T-helper 17 cell (primary cell): Measurements from ENCODE around the gene ATP5PB. TPM values are rescaled to one million over a fixed set of nuclear protein-coding genes. Genes with fewer than 3 reads are reported as not detected.

Source experiments
- ATAC-seq: fragments of 150-1000 bp; cut with Tn5 transposase; 2 replicates; pipeline ENCODE4 v1.10.0; 2021; ENCODE audit warnings: mild to moderate bottlenecking, moderate library complexity
- DNase-seq, 3 donors: peaks; one replicate each; pipeline versions ENCODE4 v3.0.0 to v3.0.0-alpha.2; 2020 to 2021
- H3K9me3 ChIP-seq: one replicate; pipeline ENCODE4 v1.7.0; 2013; ENCODE audit warnings: low read length, mild to moderate bottlenecking; ENCODE audit not compliant: control insufficient read depth, poor library complexity, severe bottlenecking
- H3K27ac Mint-ChIP-seq: one replicate; pipeline ENCODE4 v1.8.0; 2022; ENCODE audit warnings: mild to moderate bottlenecking, moderate library complexity, mixed read lengths
- H3K27me3 Mint-ChIP-seq: one replicate; pipeline ENCODE4 v1.8.0; 2022; ENCODE audit warnings: mixed read lengths
- H3K36me3 Mint-ChIP-seq: one replicate; pipeline ENCODE4 v1.8.0; 2022; ENCODE audit warnings: low read depth, mixed read lengths
- H3K4me1 Mint-ChIP-seq: one replicate; pipeline ENCODE4 v1.8.0; 2022; ENCODE audit warnings: mild to moderate bottlenecking, mixed read lengths
- H3K4me3 Mint-ChIP-seq: one replicate; pipeline ENCODE4 v1.8.0; 2022; ENCODE audit warnings: mild to moderate bottlenecking, moderate library complexity, mixed read lengths
- total RNA-seq, 4 donors: library from RNA in 2 of 4; stranded (reverse) in 2 of 4; gene quantifications; one replicate each; pipeline ENCODE4 v1.2.3 and lab custom pipeline; 2022 to 2026

The ATP5PB gene
- total RNA-seq, 2 donors from 2014 or later, result 86.1 to 101 TPM

GRCh38 chr1:111471012-111471411 is 21.7 kb downstream of the ATP5PB start:
- H3K4me1 Mint-ChIP-seq, result peaks cover 14% of the 10 kb centered on the region
- peak; percentile 96 for ATAC-seq
- H3K27me3 Mint-ChIP-seq, result no peaks in the 10 kb centered on the region
- peak; percentile 41 to 69 (median 54) for DNase-seq
- H3K36me3 Mint-ChIP-seq, result peaks cover 5% of the 10 kb centered on the region
- no peak overlapping the region for H3K4me3 Mint-ChIP-seq
- no peaks in the 10 kb centered on the region for H3K9me3 ChIP-seq
- H3K27ac Mint-ChIP-seq, result no peak overlapping the region

GRCh38 chr1:111471538-111471937 is 22.3 kb downstream of the ATP5PB start:
- peaks cover 5% of the 10 kb centered on the region for H3K36me3 Mint-ChIP-seq
- no peak overlapping the region for H3K4me3 Mint-ChIP-seq
- H3K27me3 Mint-ChIP-seq, result no peaks in the 10 kb centered on the region
- no peak overlapping the region for H3K27ac Mint-ChIP-seq
- no peak for DNase-seq
- ATAC-seq, result no peak
- H3K4me1 Mint-ChIP-seq, result peaks cover 16% of the 10 kb centered on the region
- H3K9me3 ChIP-seq, result no peaks in the 10 kb centered on the region

GRCh38 chr1:111474106-111474505 is 24.8 kb downstream of the ATP5PB start:
- ATAC-seq (no peak), DNase-seq (no peak)
- H3K27me3 Mint-ChIP-seq, result no peaks in the 10 kb centered on the region
- no peak overlapping the region for H3K27ac Mint-ChIP-seq
- H3K4me3 Mint-ChIP-seq, result peak overlapping the region; percentile 88
- peaks cover 6% of the 10 kb centered on the region for H3K36me3 Mint-ChIP-seq
- H3K9me3 ChIP-seq, result no peaks in the 10 kb centered on the region
- H3K4me1 Mint-ChIP-seq, result peaks cover 36% of the 10 kb centered on the region

- DNase-seq (no peak), ATAC-seq (no peak)
- Mint-ChIP-seq H3K27me3 (no peaks in the 10 kb centered on the region), H3K4me1 (peaks cover 36% of the 10 kb centered on the region), H3K36me3 (peaks cover 6% of the 10 kb centered on the region), H3K4me3 (peak overlapping the region; percentile 88), H3K27ac (no peak overlapping the region)
- H3K9me3 ChIP-seq, result no peaks in the 10 kb centered on the region
Measured at GRCh38 chr1:111474521-111474920, 25.3 kb downstream of the ATP5PB start.

- H3K36me3 Mint-ChIP-seq, result peaks cover 6% of the 10 kb centered on the region
- DNase-seq (no peak), ATAC-seq (no peak)
- H3K27ac Mint-ChIP-seq, result no peak overlapping the region
- H3K27me3 Mint-ChIP-seq, result no peaks in the 10 kb centered on the region
- H3K4me1 Mint-ChIP-seq, result peaks cover 39% of the 10 kb centered on the region
- H3K4me3 Mint-ChIP-seq, result peak overlapping the region; percentile 89
- H3K9me3 ChIP-seq, result no peaks in the 10 kb centered on the region
Measured at GRCh38 chr1:111475701-111476100, 26.4 kb downstream of the ATP5PB start.

DNA sequence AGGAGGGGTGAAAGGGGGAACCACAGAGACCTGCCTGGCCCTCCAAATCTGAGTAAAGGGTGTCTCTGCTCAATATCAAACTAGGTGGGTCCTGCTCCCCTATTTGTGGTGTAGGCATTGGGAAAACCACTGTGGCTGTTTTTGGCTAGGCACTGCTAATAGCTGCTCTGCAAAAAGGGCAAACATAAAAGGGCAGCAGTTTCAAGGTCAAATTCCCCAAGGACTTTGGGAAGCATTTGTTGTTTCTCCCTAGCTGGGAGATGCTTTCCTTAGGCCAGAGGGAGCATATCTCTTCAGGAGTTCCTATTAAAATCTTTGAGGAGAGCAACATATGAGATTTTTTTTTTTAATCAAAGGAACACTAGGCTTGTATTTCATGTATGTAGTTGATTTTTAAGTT is 26.9 kb downstream of the ATP5PB start:
- Mint-ChIP-seq H3K27me3 (no peaks in the 10 kb centered on the region), H3K4me1 (peaks cover 40% of the 10 kb centered on the region), H3K36me3 (peaks cover 6% of the 10 kb centered on the region), H3K4me3 (peak overlapping the region; percentile 89), H3K27ac (no peak overlapping the region)
- no peaks in the 10 kb centered on the region for H3K9me3 ChIP-seq
- ATAC-seq (no peak), DNase-seq (no peak)

DNA sequence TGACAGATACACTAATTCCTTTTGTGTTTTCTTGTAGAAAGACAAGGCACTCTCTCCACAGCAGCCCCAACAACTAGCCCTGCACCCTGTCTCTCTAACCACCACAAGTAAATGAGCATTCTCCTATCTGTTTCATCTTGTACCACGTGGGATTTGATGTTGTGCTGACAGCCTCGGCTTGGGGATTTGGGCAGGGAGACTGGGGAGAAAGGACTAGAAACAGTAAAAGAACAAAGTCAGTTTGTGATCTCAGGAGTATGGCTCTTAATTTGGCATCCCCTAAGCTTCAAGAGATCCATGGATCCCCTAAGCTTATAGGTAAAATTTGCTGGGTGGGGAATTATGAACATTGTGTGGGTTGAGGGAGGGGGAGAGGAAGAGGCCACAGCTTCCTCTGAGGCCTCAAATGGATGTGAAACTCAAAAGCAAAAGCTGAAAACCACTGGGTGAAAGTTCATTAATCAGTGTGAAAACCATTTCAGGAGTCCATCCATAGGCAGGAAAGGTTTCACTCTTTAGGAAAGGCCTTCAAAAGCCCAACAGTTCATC is 27.6 kb downstream of the ATP5PB start:
- peak overlapping the region; percentile 89 for H3K4me3 Mint-ChIP-seq
- H3K36me3 Mint-ChIP-seq, result peaks cover 6% of the 10 kb centered on the region
- DNase-seq, result peak in 2 of 3 donors; percentile 9 to 16
- peaks cover 42% of the 10 kb centered on the region for H3K4me1 Mint-ChIP-seq
- H3K9me3 ChIP-seq, result no peaks in the 10 kb centered on the region
- no peak overlapping the region for H3K27ac Mint-ChIP-seq
- ATAC-seq, result peak; percentile 86
- no peaks in the 10 kb centered on the region for H3K27me3 Mint-ChIP-seq

GRCh38 chr1:111480674-111481073 is 31.4 kb downstream of the ATP5PB start:
- peaks cover 2% of the 10 kb centered on the region for H3K36me3 Mint-ChIP-seq
- H3K4me1 Mint-ChIP-seq, result peaks cover 40% of the 10 kb centered on the region
- H3K27me3 Mint-ChIP-seq, result no peaks in the 10 kb centered on the region
- no peak overlapping the region for H3K4me3 Mint-ChIP-seq
- DNase-seq (no peak), ATAC-seq (no peak)
- H3K27ac Mint-ChIP-seq, result no peak overlapping the region
- H3K9me3 ChIP-seq, result no peaks in the 10 kb centered on the region

DNA sequence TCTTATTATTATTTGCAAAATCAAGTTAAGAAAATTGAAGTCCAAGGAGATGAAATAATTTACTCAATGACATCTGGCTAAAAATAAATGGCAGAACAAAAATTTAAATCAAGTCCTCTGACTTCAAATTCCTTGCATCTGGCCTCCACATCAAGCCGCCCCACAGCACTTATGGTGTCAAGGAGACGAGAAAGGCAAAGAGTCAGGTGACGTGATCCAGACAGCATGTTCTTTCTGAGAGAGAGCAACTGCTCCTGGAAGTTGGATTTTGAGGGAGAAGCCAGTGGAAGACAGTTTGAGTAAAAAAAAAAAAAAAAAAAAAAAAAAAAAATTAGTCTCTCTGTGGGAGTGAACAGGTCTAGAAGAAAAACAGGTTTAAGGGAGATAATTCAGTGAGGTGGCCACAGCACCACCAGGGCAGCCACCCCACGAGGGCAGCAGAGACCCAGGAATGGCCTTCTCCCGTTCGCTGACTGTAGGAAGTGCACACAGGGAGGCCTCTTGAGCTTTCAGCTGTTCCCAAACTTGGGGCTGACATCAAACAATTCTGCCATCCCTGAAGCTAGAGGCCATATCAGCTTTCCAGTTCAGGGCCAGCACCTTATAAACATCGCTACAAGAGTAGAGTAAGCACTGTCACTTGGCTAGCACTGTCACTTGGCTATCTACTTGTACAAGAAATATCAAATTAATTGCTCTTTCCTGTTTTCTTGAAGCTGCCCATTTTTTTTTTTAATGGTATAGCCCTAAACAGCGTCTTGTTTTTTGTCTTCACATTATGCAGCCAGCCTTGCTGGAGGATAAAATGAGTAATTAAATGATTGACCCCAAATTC is 32.3 kb downstream of the ATP5PB start:
- no peaks in the 10 kb centered on the region for H3K9me3 ChIP-seq
- H3K36me3 Mint-ChIP-seq, result peaks cover 2% of the 10 kb centered on the region
- DNase-seq (peak; percentile 20 to 33 (median 27)), ATAC-seq (peak; percentile 60)
- no peak overlapping the region for H3K4me3 Mint-ChIP-seq
- H3K4me1 Mint-ChIP-seq, result peaks cover 34% of the 10 kb centered on the region
- H3K27ac Mint-ChIP-seq, result no peak overlapping the region
- H3K27me3 Mint-ChIP-seq, result no peaks in the 10 kb centered on the region

DNA sequence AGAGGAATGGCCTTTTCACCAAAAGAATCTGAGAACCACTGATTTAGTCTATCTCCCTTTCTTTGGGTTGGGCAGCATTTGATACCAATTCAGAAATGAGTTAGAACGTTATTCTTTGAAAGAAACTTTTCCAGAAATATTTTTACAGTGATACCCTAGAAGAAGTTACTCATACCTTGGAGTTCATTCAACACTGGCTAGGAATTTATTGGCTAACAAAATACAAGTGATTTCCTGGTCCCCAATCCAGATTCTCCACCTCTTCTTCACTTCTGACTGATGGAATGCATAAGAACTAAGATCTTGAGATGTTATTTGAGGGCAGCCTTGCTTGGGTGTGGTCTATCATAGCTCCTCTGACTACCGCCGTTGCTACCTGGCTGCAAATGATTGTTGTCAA is 33.9 kb downstream of the ATP5PB start:
- Mint-ChIP-seq H3K4me1 (peaks cover 20% of the 10 kb centered on the region), H3K27me3 (no peaks in the 10 kb centered on the region), H3K36me3 (no peaks in the 10 kb centered on the region), H3K4me3 (no peak overlapping the region), H3K27ac (no peak overlapping the region)
- no peaks in the 10 kb centered on the region for H3K9me3 ChIP-seq
- ATAC-seq (no peak), DNase-seq (no peak)

DNA sequence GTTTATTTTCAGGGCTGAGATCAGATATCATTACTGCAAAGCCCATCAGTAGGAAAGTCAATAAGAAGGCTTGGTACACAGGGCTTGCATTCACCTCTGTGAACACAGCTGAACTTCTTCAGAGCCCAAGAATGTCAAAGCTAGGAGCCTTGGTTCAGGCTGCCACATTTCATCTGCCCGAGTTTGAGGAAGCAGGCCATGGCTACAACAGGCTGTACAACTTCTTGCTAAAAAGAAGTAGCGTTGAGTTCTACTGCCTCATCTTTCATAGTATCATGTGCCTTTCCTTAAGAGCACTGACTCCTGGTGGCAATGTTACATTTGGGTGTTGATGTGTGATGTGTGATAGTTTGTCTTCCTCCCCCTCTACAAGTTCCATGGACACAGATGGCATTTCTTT is 34.6 kb downstream of the ATP5PB start:
- Mint-ChIP-seq H3K36me3 (no peaks in the 10 kb centered on the region), H3K27ac (no peak overlapping the region), H3K4me3 (no peak overlapping the region), H3K27me3 (no peaks in the 10 kb centered on the region), H3K4me1 (peaks cover 17% of the 10 kb centered on the region)
- ATAC-seq (no peak), DNase-seq (no peak)
- no peaks in the 10 kb centered on the region for H3K9me3 ChIP-seq

DNA sequence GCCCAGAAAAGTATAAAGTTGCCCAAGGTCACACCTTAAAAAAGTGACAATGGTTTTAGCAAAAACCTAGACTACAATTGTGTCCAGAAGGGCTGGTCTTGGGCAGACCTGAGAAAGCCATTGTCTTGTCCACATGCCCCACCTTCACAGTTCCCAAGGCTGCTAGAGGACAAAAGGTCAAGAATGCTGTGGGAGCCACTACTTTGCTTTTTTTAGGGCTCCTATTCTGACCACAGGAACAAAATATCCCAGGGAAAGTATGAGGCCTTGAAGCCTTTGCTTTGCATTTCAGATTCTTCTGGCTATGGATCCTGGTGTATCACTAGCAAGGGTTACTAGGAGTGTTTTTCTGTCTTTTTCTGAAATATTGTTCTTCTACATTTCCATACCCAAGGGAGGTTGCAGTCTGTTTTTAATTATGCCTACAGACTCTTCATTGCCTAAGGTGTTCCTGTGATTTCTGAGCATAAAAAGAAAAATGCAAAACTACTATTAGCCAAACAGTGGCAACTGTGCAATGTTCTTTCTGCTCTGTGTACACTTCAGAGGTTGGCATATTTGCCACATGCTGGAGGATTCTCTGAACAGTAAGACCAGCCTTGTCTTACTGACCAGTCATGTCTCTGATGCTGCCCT is 35.2 kb downstream of the ATP5PB start:
- H3K9me3 ChIP-seq, result no peaks in the 10 kb centered on the region
- H3K36me3 Mint-ChIP-seq, result no peaks in the 10 kb centered on the region
- no peak overlapping the region for H3K4me3 Mint-ChIP-seq
- no peak for ATAC-seq
- peaks cover 17% of the 10 kb centered on the region for H3K4me1 Mint-ChIP-seq
- H3K27ac Mint-ChIP-seq, result no peak overlapping the region
- DNase-seq, result no peak
- H3K27me3 Mint-ChIP-seq, result no peaks in the 10 kb centered on the region

DNA sequence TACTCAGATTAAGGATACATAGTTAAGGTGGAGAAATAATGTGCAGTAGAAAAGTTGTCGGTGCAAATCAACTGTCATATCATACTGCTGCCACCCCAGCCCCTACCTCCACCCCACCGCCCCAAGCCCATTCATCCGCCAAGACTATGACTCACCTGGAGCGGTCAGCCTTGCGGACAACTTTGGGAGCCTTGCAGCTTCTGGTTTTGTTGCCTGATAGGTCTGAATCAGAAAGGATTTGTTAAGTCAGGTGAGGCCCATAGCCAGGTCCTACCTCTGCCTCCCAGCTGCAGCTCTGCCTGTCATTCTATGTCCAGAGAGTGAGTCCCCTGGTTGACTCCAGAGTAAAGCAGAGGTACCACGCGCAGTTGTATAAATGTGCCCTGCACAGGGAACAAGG is 37.2 kb downstream of the ATP5PB start:
- DNase-seq (no peak), ATAC-seq (no peak)
- H3K27ac Mint-ChIP-seq, result no peak overlapping the region
- H3K27me3 Mint-ChIP-seq, result no peaks in the 10 kb centered on the region
- peaks cover 13% of the 10 kb centered on the region for H3K4me1 Mint-ChIP-seq
- H3K4me3 Mint-ChIP-seq, result no peak overlapping the region
- H3K36me3 Mint-ChIP-seq, result no peaks in the 10 kb centered on the region
- no peaks in the 10 kb centered on the region for H3K9me3 ChIP-seq
